BJ (cell line): Measurements from ENCODE around the gene INPP5A. TPM values are rescaled to one million over a fixed set of nuclear protein-coding genes. Genes with fewer than 3 reads are reported as not detected.

Source experiments
- CTCF ChIA-PET: fragments of 350-600 bp; formaldehyde crosslinking; extraction: SDS; loops from one replicate; lab custom pipeline; 2021; ENCODE audit warnings: antibody characterized with exemption, inconsistent platforms; lab: Yijun Ruan, JAX
- POLR2A ChIA-PET: fragments of 300-600 bp; sonication (Branson Sonifier 250); formaldehyde crosslinking; extraction: SDS; loops from one replicate; lab custom pipeline; 2021; ENCODE audit warnings: antibody characterized with exemption; lab: Charles Lee
- DNase-seq: peaks from one replicate; pipeline ENCODE4 v3.0.0-alpha.2; 2011; ENCODE audit warnings: low read depth
- H3K27me3 ChIP-seq: 2 replicates; pipeline ENCODE4 v1.6.0; 2011; ENCODE audit warnings: low read length; ENCODE audit not compliant: control insufficient read depth, insufficient read depth
- H3K36me3 ChIP-seq: 2 replicates; pipeline ENCODE4 v1.5.1; 2011; ENCODE audit warnings: low read length; ENCODE audit not compliant: control insufficient read depth, insufficient read depth
- H3K4me3 ChIP-seq: 2 replicates; pipeline ENCODE4 v1.5.1; 2011; ENCODE audit warnings: low read depth, mild to moderate bottlenecking, control low read depth, low read length
- polyA plus RNA-seq: library from polyadenylated mRNA; depleted of rRNA; stranded (reverse); fragments of >200 nt; gene quantifications from 2 replicates; pipeline ENCODE4 v1.2.3, GENCODE V29; 2011
- TF ChIP-seq, protein P1 (sequence below): IDR thresholded peaks from 2 replicates; pipeline ENCODE4 v1.5.1; 2011; ENCODE audit warnings: low read depth, mild to moderate bottlenecking, control low read depth, inconsistent platforms, low read length, moderate library complexity; ENCODE audit not compliant: insufficient read depth

Gene INPP5A
- polyA plus RNA-seq, 1 experiment, result 60.1 TPM

DNA sequence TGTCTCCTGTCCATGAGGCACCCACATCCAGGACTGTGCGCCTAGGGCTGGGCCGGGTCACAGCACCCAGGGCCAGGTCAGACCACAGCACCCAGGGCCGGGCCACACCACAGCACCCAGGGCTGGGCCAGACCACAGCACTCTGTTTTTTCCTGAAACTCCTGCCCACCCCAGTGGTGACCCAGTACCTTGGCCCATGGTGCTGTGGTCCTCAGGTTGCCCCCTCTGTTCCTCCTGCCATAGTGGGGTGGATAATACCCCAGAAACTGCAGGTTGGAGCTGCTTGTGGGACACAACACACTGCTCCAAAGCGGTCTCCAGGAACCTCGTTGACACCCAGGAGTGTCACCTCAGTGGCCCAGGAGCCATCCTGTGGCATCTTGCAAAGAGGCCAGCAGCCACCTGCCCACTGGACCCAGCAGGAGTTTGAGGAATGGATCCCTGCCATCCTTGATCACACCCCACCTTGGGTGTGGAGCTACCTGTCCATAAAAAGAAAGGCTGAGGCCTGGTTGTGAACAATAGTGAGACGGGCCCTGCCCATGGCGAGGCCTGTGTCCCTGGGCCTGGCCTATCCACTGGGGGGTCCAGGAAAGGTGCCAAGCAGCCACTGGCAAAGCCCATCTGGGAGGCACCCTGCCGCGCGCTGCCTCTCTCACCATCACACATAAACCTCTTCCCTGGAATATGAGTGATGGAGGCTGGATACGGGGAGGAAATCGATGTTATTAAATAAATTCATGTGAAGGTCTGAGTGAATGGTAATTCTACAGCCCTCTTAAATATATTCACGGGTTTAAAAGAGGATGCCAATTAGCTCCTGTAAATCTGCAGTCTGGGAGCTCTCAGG is 159.4 kb downstream of the INPP5A start:
- POLR2A ChIA-PET, result no interaction called here
- Histone ChIP-seq H3K27me3 (no peaks in the 10 kb centered on the region), H3K4me3 (no peak overlapping the region), H3K36me3 (peaks cover 10% of the 10 kb centered on the region)
- no peak for DNase-seq
- TF ChIP-seq, protein P1, sequence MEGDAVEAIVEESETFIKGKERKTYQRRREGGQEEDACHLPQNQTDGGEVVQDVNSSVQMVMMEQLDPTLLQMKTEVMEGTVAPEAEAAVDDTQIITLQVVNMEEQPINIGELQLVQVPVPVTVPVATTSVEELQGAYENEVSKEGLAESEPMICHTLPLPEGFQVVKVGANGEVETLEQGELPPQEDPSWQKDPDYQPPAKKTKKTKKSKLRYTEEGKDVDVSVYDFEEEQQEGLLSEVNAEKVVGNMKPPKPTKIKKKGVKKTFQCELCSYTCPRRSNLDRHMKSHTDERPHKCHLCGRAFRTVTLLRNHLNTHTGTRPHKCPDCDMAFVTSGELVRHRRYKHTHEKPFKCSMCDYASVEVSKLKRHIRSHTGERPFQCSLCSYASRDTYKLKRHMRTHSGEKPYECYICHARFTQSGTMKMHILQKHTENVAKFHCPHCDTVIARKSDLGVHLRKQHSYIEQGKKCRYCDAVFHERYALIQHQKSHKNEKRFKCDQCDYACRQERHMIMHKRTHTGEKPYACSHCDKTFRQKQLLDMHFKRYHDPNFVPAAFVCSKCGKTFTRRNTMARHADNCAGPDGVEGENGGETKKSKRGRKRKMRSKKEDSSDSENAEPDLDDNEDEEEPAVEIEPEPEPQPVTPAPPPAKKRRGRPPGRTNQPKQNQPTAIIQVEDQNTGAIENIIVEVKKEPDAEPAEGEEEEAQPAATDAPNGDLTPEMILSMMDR, result no peak
- CTCF ChIA-PET, result interaction anchor here (0.8 kb wide), 2 partner anchors 12 to 18 kb away, joined by 3 read pairs; no protein-coding TSS in a partner anchor

DNA sequence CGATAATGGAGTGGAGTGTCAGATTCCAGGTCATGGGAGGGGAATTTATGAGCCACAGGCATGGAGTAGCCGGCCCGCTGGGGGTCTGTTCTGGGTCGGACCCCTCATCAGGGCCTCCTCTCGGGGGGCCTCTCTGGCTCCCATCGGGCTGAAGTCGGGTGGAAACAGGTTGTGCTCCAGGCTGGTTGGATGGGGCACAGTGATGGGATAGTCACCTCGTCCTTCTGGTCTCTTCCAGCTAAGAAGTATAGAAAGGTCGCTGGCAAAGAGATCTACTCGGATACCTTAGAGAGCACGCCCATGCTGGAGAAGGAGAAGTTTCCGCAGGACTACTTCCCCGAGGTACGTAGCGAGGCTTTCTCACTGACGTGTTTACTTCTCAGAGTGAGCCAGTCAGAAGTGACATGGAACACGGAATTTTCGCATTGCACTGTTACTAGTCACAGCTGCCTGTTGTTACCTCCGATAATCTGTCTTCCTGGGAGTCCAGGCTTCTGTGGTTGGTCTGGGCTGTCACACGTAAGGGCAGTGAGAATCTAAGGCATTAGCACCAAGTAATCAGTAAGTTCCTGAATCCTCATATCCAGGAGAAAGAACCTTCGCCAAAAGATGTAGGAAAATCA is 160.1 kb downstream of the INPP5A start:
- CTCF ChIA-PET, result interaction anchor here (0.8 kb wide), 1 partner anchor 13 kb away, joined by 3 read pairs; no protein-coding TSS in a partner anchor
- POLR2A ChIA-PET, result no interaction called here
- no peak for DNase-seq
- no peaks in the 10 kb centered on the region for H3K27me3 ChIP-seq
- TF ChIP-seq, protein P1, result no peak
- no peak overlapping the region for H3K4me3 ChIP-seq
- peaks cover 10% of the 10 kb centered on the region for H3K36me3 ChIP-seq

DNA sequence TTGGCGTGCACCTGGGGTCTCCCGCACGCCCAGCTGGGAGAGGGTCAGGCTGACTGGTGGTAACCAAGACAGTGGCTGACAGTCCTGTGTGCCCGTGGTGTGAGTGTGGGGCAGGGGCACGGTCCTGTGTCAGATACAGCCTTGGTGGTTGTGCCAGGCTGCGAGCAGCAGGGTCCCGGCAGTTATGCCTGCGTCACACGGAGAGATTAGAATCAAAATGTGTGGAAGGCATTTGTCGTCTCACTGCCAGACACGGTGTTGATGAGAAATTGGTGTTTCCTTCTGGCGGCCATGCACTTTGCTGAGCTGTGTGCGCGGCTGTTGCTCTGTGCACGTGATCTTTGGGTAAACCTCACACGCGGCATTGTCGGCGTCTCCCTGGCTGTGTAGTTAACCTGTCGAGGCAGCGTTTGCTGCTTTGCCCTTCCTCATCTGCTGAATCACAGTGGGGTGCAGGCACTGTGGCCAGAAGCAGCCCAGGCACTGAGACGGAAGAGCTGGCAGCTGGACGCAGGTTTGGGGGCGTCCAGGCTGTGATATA is 160.7 kb downstream of the INPP5A start:
- no peak for DNase-seq
- H3K36me3 ChIP-seq, result peaks cover 13% of the 10 kb centered on the region
- TF ChIP-seq, protein P1, result no peak
- no peaks in the 10 kb centered on the region for H3K27me3 ChIP-seq
- CTCF ChIA-PET, result interaction anchor here (1.1 kb wide), 1 partner anchor 12 kb away, joined by 3 read pairs; no protein-coding TSS in a partner anchor
- H3K4me3 ChIP-seq, result no peak overlapping the region
- POLR2A ChIA-PET, result no interaction called here

DNA sequence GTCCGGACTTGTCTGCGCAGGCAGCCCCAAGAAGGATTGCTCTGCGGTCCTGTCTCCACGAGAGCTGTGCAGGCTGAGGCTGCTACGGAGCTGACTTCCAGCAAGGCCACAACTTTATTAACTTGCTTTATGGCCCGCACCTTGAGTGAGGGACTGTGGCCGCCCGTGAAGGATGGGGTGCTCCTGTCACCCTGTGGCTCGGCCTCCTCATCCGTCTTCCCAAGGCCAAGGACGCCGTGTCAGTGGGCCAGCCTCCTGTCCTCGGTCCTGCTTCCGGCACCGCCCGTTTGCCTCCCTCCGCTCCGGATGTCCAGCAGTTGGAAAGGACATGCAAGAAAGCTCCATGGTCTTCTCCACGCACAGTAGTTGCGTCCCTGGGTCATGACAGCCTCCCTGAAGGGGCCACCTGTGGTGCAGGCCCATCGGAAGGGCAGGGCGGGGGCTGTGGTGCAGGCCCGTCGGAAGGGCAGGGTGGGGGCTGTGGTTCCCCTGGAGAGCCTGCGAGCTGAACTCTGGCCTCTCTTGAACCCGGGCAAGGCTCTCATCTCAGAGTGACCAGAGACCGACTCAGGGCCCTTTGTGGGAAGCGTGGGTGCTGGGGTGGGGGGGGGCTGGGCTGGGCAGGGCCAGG is 161.3 kb downstream of the INPP5A start:
- H3K27me3 ChIP-seq, result no peaks in the 10 kb centered on the region
- TF ChIP-seq, protein P1, result no peak
- CTCF ChIA-PET, result interaction anchor here (0.5 to 1.1 kb wide), 2 partner anchors 13 to 23 kb away, joined by 3 read pairs; no protein-coding TSS in a partner anchor
- POLR2A ChIA-PET, result no interaction called here
- no peak for DNase-seq
- H3K4me3 ChIP-seq, result no peak overlapping the region
- peaks cover 13% of the 10 kb centered on the region for H3K36me3 ChIP-seq
